GM21423 (cell line): ENCODE results near the gene HOTAIR.

Experiments
- ATAC-seq: cut with Tn5 transposase; IDR thresholded peaks from one replicate; pipeline ENCODE4 v1.9.1; 2021; ENCODE audit warnings: mild to moderate bottlenecking, moderate library complexity; ENCODE audit not compliant: unreplicated experiment

HOTAIR gene

GRCh38 chr12:54011665-54012532, 37.1 kb upstream of the HOTAIR start:
- ATAC-seq, result no peak

DNA sequence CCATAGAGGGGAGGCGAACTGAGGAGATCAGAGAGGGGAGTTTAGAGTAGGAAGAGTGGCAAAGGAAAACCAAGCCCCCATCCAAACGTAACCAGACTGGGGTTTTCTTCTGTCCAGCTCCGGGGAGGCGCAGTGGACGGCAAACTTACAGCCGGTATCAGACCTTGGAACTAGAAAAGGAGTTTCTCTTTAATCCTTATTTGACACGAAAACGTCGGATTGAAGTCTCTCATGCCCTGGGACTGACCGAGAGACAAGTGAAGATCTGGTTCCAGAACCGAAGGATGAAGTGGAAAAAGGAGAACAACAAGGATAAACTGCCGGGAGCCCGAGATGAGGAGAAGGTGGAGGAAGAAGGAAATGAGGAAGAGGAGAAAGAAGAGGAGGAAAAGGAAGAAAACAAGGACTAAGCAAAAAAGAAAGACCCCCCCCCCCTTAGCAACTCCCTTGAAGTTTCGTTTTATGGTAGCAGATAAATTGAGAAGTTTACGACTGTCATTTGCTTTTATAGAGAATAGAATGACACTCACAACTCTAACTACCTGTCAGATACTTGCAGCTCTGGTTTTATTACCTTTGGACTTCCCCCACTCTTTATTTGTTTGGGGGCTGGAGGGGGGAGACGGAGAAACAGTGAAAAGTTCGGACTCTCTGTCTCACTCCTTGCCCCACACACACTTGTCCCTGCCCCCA, 36.4 kb upstream of the HOTAIR start:
- no peak for ATAC-seq

- ATAC-seq, result no peak
These were observed 35.6 kb upstream of the HOTAIR start for GRCh38 chr12:54010053-54010971.

- ATAC-seq, result no peak
These were observed 34.7 kb upstream of the HOTAIR start for GRCh38 chr12:54009171-54010052.

DNA sequence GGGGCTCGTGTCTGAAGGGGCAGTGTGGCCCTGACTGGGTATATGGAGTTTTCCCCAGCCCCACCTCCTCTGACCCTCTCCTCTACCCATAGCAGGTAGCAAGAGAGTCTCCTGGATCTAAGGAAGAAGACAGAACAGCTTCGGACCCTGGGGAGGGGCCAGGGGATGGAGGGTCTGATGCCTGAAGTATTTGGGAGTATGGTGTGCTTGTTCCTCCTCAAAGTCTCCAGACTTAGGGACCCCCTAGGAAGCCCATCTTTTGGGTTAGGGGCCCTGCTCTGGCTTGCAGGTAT, 33.5 kb upstream of the HOTAIR start:
- ATAC-seq, result no peak

DNA sequence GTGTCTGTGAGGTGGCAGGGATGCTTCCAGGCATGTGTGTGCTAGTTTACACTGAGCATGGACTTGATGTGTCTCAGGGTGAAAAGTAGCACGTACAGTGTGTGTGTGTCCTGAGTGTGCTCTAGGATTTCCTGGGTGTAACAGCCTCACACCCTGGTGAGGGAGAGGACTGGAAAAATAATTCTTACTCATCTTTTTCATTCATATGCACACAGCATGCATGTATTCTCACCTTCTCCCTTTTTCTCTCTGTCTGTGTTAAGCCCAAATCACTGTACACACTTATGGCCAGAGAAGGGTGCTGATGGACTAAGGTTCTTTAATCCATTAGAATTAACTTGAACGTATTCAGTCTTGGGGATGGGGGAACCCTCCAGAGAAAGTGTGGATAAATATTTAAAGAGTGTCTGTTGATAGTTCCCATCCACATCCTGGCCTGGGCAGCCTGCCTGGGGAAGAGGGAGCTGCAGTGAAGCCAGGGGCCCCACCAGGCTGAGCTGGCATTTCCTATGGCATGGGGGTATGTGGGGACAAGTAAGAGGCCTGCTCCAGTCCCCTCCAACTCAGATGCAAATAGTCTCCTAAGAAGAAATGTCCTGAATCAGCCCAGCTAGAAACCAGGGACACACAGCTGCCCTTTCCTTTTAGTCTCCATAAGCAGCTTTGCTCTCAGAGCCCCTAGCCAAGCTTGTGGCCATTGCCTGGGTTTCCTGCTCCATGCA, 32.9 kb upstream of the HOTAIR start:
- no peak for ATAC-seq

- no peak for ATAC-seq
These were observed 31.9 kb upstream of the HOTAIR start for GRCh38 chr12:54006559-54007220.

GRCh38 chr12:54005853-54006558, 31.3 kb upstream of the HOTAIR start:
- ATAC-seq, result peak; percentile 60

DNA sequence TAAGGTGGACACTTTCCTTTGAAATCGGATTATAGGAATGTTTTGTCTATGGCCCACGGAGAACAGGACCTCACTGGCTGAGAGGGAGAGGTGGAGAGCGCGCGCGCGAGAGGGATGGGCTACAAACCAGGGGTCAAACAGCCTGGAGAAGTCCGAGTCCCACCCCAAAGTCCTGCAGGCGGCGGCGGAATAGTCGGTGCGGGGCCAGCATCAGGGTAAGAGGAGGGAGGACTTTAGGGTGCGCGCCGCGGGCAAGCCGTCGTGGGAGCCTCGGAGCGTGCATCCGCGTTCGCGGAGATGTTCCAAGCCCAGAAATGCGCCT, 30.7 kb upstream of the HOTAIR start:
- no peak for ATAC-seq

GRCh38 chr12:54004841-54005530, 30.2 kb upstream of the HOTAIR start:
- no peak for ATAC-seq

- no peak for ATAC-seq
These were observed 29.5 kb upstream of the HOTAIR start for GRCh38 chr12:54004063-54004840.

GRCh38 chr12:54003625-54004024, 28.9 kb upstream of the HOTAIR start:
- ATAC-seq, result no peak

DNA sequence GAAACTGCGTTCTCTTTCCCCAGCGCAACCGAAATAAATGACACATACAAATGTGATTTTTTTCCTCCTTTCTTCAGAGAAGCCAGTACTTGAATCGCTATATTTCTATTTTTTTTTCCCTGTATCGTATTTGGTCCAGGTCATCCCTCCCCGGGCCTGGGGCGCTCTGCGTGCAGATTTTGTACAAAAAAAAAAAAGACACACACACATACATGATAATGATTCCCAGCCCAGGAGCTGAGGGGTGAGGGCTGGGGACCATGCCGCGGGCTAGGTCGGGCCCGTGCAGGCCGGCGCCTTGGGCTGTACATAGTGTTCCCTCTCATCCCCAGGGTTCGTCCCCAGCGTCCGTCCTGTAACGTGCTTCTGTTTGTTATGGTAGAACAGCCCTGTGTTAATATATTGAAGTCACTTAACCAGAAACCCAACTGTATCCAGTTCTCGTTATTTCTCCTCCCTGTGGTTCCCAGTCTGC, 28.2 kb upstream of the HOTAIR start:
- ATAC-seq, result no peak

DNA sequence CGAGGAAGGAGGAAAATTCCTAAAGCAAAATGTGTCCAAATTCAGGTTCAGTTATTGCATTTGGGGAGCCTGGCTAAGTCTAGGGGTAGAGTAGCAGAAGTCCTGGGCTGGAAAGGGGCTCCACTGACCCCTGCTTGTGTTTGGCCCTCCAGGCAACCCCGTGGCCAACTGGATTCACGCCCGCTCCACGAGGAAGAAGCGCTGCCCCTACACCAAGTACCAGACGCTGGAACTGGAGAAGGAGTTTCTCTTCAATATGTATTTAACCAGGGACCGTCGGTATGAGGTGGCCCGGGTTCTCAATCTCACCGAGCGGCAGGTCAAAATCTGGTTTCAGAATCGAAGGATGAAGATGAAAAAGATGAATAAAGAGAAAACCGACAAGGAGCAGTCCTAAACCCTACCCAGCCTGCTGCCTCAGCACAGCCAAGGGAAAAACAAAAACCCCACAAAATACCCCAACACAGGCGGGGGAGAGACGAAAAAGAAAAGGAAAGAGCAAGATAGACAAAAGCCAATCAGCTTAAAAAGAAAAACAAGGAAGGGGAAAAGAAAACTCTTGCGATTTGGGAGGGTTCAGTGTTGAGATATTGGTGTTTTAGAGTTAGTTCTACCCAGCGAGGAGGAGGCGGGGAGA, 27.6 kb upstream of the HOTAIR start:
- no peak for ATAC-seq

DNA sequence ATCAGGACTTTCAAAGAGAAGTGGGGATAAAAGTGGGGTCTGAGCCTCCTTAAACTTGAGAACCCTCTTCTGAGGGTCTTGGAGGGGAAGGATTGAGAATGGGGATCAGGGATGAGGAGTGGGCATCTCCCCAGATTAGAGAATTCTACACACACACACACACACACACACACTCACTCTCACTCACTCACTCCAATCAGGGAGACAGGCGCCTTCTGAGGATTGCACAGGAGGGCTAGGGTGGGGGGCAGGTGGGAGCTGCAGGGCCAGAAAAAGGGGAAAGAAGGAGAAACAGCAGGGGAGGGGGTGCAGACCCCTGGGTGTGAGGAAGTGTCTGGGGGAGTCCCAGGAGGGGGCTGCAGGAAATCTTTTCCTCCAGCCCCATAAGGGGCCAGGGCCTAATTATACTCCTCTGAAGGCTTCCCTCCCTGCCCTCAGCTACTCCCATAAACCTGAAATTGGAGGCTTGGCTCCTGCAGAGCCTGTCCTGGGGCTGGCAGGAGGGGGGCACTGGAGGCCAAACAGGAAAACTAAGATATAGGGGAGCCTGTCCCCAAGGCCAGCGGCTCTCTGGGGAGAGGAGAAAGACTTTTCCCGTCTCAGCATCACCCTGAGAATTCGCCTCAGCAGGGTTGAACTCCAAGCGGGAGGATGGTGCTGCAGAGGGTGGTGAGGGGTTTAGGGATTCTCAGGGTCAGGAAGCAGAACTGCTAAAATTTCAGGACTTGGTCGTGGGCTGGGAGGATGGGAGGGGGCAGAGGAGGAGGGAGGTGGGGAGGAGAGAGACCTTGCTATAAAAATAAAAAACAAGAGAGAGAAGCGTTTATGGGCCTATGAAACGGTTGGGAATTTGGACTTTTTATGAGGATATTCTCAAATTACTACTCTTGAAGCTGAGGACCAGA, 26.8 kb upstream of the HOTAIR start:
- no peak for ATAC-seq
